Measurements from ENCODE around the gene ADAM22. TPM values are rescaled to one million over a fixed set of nuclear protein-coding genes. Genes with fewer than 3 reads are reported as not detected.
"Not testable (repeated sequence)": the region's sequence is repeated elsewhere in the genome, so short reads cannot be mapped to it uniquely, and the experiment has no call there.

Gene ADAM22
- total RNA-seq, 4 donors from 2014 or later: 3.6 to 8.6 (median 5.1) TPM

GRCh38 chr7:87935384-87935706 lies 1.3 kb downstream of the ADAM22 start:
- no peaks in the 10 kb centered on the region for H3K36me3 ChIP-seq
- no peak for TF ChIP-seq EP300 (IDR thresholded peaks at IDR 0.05)
- no peak for TF ChIP-seq POLR2A (IDR thresholded peaks at IDR 0.05)
- TF ChIP-seq CTCF (IDR thresholded peaks at IDR 0.05): no peak
- no peak overlapping the region for H3K27ac ChIP-seq
- H3K27me3 ChIP-seq: no peaks in the 10 kb centered on the region
- peaks cover 0 to 14% (median 4%) of the 10 kb centered on the region in 4 donors for H3K4me1 ChIP-seq
- WGBS, 2 donors: 27 to 33% methylated on average over 8 of the region's 8 CpGs
- DNase-seq (ENCODE audit: low spot score in 2 of 2): no peak
- peak overlapping the region in 3 of 4 donors; percentile 38 to 72 (median 69) for H3K4me3 ChIP-seq
- H3K9me3 ChIP-seq: no peaks in the 10 kb centered on the region

- Histone ChIP-seq H3K9me3 (no peaks in the 10 kb centered on the region), H3K36me3 (no peaks in the 10 kb centered on the region), H3K27ac (no peak overlapping the region), H3K4me3 (no peak overlapping the region), H3K4me1 (no peaks in the 10 kb centered on the region), H3K27me3 (no peaks in the 10 kb centered on the region)
- TF ChIP-seq CTCF (IDR thresholded peaks at IDR 0.05) (no peak), EP300 (IDR thresholded peaks at IDR 0.05) (no peak), POLR2A (IDR thresholded peaks at IDR 0.05) (no peak)
- no peak for DNase-seq (ENCODE audit: low spot score in 2 of 2)
- WGBS, 2 donors: 87 to 92% methylated on average over 4 of the region's 4 CpGs
Observed at GRCh38 chr7:87941138-87941537, 7.1 kb downstream of the ADAM22 start.

GRCh38 chr7:87944547-87944946 lies 10.5 kb downstream of the ADAM22 start:
- Histone ChIP-seq H3K36me3 (no peaks in the 10 kb centered on the region), H3K9me3 (no peaks in the 10 kb centered on the region), H3K4me1 (no peaks in the 10 kb centered on the region), H3K27me3 (no peaks in the 10 kb centered on the region), H3K27ac (no peak overlapping the region), H3K4me3 (no peak overlapping the region)
- TF ChIP-seq POLR2A (IDR thresholded peaks at IDR 0.05) (no peak), EP300 (IDR thresholded peaks at IDR 0.05) (no peak), CTCF (IDR thresholded peaks at IDR 0.05) (no peak)
- no peak for DNase-seq (ENCODE audit: low spot score in 2 of 2)
- WGBS, 2 donors: 89 to 91% methylated on average over 3 of the region's 3 CpGs

GRCh38 chr7:87945926-87946325 lies 11.9 kb downstream of the ADAM22 start:
- H3K36me3 ChIP-seq; H3K27ac ChIP-seq; DNase-seq (ENCODE audit: low spot score in 2 of 2); H3K4me3 ChIP-seq; H3K9me3 ChIP-seq; H3K4me1 ChIP-seq; H3K27me3 ChIP-seq: not testable (repeated sequence)

- Histone ChIP-seq H3K27ac (no peak overlapping the region), H3K27me3 (no peaks in the 10 kb centered on the region), H3K9me3 (no peaks in the 10 kb centered on the region), H3K4me1 (no peaks in the 10 kb centered on the region), H3K36me3 (no peaks in the 10 kb centered on the region), H3K4me3 (no peak overlapping the region)
- DNase-seq (ENCODE audit: low spot score in 2 of 2): no peak
- TF ChIP-seq EP300 (IDR thresholded peaks at IDR 0.05): no peak
- no peak for TF ChIP-seq POLR2A (IDR thresholded peaks at IDR 0.05)
- TF ChIP-seq CTCF (IDR thresholded peaks at IDR 0.05): no peak
Observed at GRCh38 chr7:87948371-87948770, 14.3 kb downstream of the ADAM22 start.

GRCh38 chr7:87959336-87959735 lies 25.3 kb downstream of the ADAM22 start:
- 94 to 95% methylated on average over 3 of the region's 3 CpGs for WGBS, 2 donors
- TF ChIP-seq CTCF (IDR thresholded peaks at IDR 0.05) (no peak), POLR2A (IDR thresholded peaks at IDR 0.05) (no peak), EP300 (IDR thresholded peaks at IDR 0.05) (no peak)
- no peak overlapping the region for H3K4me3 ChIP-seq
- no peaks in the 10 kb centered on the region for H3K36me3 ChIP-seq
- H3K27ac ChIP-seq: no peak overlapping the region
- H3K9me3 ChIP-seq: peaks cover 0 to 4% (median 0%) of the 10 kb centered on the region in 4 donors
- no peaks in the 10 kb centered on the region for H3K27me3 ChIP-seq
- DNase-seq (ENCODE audit: low spot score in 2 of 2): no peak
- H3K4me1 ChIP-seq: no peaks in the 10 kb centered on the region
